MCF 10A (cell line): ENCODE data around the gene EXOC4. TPM values are rescaled to one million over a fixed set of nuclear protein-coding genes. Genes with fewer than 3 reads are reported as not detected.

Source experiments
- BruUV-seq: library from RNA; stranded (reverse); fragments of 400-500 nt; replicated peaks from 2 replicates; lab custom pipeline; 2021; lab: Mats Ljungman, UMichigan
- CTCF ChIA-PET: fragments of 300-600 bp; sonication (Branson Sonifier 250); formaldehyde crosslinking; extraction: SDS; loops from one replicate; lab custom pipeline; 2021; ENCODE audit warnings: antibody characterized with exemption, inconsistent platforms; lab: Yijun Ruan, JAX
- POLR2A ChIA-PET: fragments of 300-600, 350-650 bp; sonication (Branson Sonifier 250); formaldehyde crosslinking; extraction: SDS; loops from one replicate; lab custom pipeline; 2020; ENCODE audit warnings: antibody characterized with exemption, inconsistent platforms; lab: Yijun Ruan, JAX
- DNase-seq: peaks from one replicate; pipeline ENCODE4 v3.0.0-alpha.2; 2018; ENCODE audit not compliant: unreplicated experiment
- H3K27ac Mint-ChIP-seq: one replicate; pipeline ENCODE4 v1.8.0; 2022; ENCODE audit warnings: mild to moderate bottlenecking, low read depth, mixed read lengths; ENCODE audit not compliant: unreplicated experiment
- H3K27me3 Mint-ChIP-seq: one replicate; pipeline ENCODE4 v1.8.0; 2022; ENCODE audit warnings: mixed read lengths; ENCODE audit not compliant: insufficient read depth, unreplicated experiment
- H3K36me3 Mint-ChIP-seq: one replicate; pipeline ENCODE4 v1.8.0; 2022; ENCODE audit warnings: mild to moderate bottlenecking, moderate library complexity, mixed read lengths; ENCODE audit not compliant: insufficient read depth, unreplicated experiment
- H3K4me1 Mint-ChIP-seq: one replicate; pipeline ENCODE4 v1.8.0; 2022; ENCODE audit warnings: mixed read lengths; ENCODE audit not compliant: insufficient read depth, unreplicated experiment
- H3K4me3 Mint-ChIP-seq: one replicate; pipeline ENCODE4 v1.8.0; 2022; ENCODE audit warnings: mild to moderate bottlenecking, moderate library complexity, mixed read lengths; ENCODE audit not compliant: unreplicated experiment
- H3K9me3 Mint-ChIP-seq: one replicate; pipeline ENCODE4 v1.8.0; 2022; ENCODE audit warnings: mixed read lengths; ENCODE audit not compliant: unreplicated experiment
- intact Hi-C: fragments of 100-400 bp; cut with micrococcal nuclease; formaldehyde crosslinking; loops from 2 replicates; pipeline ENCODE4 v1.14.1; 2022
- total RNA-seq: library from RNA; stranded (reverse); gene quantifications from 2 replicates; pipeline ENCODE4 v1.2.3, GENCODE V29; 2022
- TF ChIP-seq, protein P1 (sequence below): fragments of 200-600 bp; IDR thresholded peaks from one replicate; pipeline ENCODE4 v1.8.0; 2022; ENCODE audit warnings: antibody characterized with exemption, mild to moderate bottlenecking; ENCODE audit not compliant: unreplicated experiment

The EXOC4 gene
- total RNA-seq, 1 experiment from 2014 or later = 105 TPM

DNA sequence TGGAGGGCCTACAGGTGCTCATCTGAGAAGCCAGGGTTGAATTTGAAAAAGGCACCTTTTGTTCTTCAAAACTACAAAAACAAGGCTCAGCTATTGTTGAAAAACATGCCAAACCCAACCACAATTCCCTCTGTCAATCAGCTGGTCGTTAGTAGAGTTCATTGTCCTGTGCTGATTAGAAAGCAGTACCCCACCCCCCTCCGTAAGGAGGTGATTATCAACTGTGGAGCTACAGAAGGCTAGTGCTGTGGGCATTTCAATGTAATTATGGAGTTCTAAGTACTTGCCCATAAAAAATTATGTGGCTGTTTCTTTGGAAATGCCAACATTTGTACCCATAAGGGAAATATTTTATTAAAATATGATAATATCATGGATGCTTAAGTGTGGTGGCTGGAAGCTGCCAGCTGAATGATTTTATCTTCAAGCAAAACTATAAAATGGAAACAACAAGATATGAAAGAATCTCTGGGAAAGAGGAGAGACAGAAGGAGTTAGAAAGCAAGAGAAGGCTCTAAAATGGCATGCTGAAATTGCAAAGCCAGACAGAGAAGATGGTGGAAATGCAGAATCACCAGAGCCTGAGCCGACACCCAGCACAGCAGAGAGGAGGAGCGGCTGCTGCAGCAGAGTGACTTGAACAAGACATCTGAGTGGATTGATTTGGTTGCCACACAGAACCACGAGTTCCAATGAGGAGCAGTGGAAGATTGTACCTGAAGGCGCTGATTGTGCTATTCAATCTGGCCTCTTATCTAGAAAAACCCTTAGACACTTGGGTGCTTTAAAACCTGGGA is 694.8 kb downstream of the EXOC4 start:
- H3K27me3 Mint-ChIP-seq = no peaks in the 10 kb centered on the region
- H3K4me1 Mint-ChIP-seq = no peaks in the 10 kb centered on the region
- H3K9me3 Mint-ChIP-seq = no peaks in the 10 kb centered on the region
- H3K4me3 Mint-ChIP-seq = no peak overlapping the region
- H3K36me3 Mint-ChIP-seq = no peaks in the 10 kb centered on the region
- no TSS peak for BruUV-seq
- DNase-seq = no peak
- CTCF ChIA-PET = interaction anchor here (0.5 kb wide), 1 partner anchor 30 kb away, joined by 3 read pairs; no protein-coding TSS in a partner anchor
- no peak overlapping the region for H3K27ac Mint-ChIP-seq
- TF ChIP-seq, protein P1, sequence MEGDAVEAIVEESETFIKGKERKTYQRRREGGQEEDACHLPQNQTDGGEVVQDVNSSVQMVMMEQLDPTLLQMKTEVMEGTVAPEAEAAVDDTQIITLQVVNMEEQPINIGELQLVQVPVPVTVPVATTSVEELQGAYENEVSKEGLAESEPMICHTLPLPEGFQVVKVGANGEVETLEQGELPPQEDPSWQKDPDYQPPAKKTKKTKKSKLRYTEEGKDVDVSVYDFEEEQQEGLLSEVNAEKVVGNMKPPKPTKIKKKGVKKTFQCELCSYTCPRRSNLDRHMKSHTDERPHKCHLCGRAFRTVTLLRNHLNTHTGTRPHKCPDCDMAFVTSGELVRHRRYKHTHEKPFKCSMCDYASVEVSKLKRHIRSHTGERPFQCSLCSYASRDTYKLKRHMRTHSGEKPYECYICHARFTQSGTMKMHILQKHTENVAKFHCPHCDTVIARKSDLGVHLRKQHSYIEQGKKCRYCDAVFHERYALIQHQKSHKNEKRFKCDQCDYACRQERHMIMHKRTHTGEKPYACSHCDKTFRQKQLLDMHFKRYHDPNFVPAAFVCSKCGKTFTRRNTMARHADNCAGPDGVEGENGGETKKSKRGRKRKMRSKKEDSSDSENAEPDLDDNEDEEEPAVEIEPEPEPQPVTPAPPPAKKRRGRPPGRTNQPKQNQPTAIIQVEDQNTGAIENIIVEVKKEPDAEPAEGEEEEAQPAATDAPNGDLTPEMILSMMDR = no peak
- intact Hi-C loops = no loop called here
- POLR2A ChIA-PET = interaction anchor here (0.6 kb wide), 1 partner anchor 16 kb away, joined by 3 read pairs; no protein-coding TSS in a partner anchor

DNA sequence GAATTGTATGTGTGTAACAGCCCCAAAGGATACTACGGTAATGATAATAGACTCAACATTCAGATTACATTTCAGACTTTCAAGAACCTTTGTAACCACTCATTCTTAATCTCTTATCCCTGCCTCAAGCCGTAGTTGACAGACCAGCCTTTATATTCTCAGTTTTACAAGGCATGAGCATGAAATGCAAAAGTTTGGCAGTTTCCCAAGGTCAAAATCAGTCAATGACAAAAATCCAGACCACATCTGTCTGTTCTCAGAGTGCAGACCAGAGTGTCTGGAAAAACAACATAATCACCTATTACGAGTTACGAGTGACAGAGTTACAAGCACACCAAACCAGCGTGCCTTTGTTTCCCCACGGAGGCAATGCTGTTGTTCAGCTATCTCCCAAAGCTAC is 695.7 kb downstream of the EXOC4 start:
- H3K27me3 Mint-ChIP-seq = no peaks in the 10 kb centered on the region
- POLR2A ChIA-PET = no interaction called here
- intact Hi-C loops = no loop called here
- CTCF ChIA-PET = no interaction called here
- no TSS peak for BruUV-seq
- no peaks in the 10 kb centered on the region for H3K36me3 Mint-ChIP-seq
- no peak overlapping the region for H3K4me3 Mint-ChIP-seq
- no peaks in the 10 kb centered on the region for H3K9me3 Mint-ChIP-seq
- TF ChIP-seq, protein P1 = no peak
- H3K27ac Mint-ChIP-seq = no peak overlapping the region
- no peaks in the 10 kb centered on the region for H3K4me1 Mint-ChIP-seq
- DNase-seq = no peak

DNA sequence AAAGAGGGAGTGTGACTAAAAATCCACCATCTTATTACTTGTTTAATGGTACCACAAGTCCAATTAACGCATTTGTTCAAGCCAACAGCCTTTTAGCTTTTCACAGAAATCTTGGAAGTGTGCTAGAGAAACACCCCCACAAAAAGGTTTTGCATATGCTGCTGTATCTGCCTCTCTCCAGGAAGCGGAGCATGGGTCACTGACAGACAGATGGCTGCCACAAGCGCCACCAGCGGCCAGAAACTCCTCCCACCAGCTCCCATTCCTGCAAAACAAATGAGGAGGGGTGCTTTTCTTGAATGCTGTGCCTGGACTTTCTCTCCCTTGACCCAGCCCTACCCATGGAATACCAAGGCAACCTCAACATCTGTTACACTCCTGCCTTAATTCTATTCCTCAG is 698.0 kb downstream of the EXOC4 start:
- ChIA-PET POLR2A (interaction anchor here (0.6 kb wide), 1 partner anchor 1602 kb away, joined by 3 read pairs; no protein-coding TSS in a partner anchor), CTCF (no interaction called here)
- no peak overlapping the region for H3K4me3 Mint-ChIP-seq
- no peaks in the 10 kb centered on the region for H3K27me3 Mint-ChIP-seq
- no peaks in the 10 kb centered on the region for H3K4me1 Mint-ChIP-seq
- no peaks in the 10 kb centered on the region for H3K36me3 Mint-ChIP-seq
- no peak overlapping the region for H3K27ac Mint-ChIP-seq
- intact Hi-C loops = no loop called here
- DNase-seq = no peak
- H3K9me3 Mint-ChIP-seq = no peaks in the 10 kb centered on the region
- BruUV-seq = no TSS peak
- TF ChIP-seq, protein P1 = no peak

DNA sequence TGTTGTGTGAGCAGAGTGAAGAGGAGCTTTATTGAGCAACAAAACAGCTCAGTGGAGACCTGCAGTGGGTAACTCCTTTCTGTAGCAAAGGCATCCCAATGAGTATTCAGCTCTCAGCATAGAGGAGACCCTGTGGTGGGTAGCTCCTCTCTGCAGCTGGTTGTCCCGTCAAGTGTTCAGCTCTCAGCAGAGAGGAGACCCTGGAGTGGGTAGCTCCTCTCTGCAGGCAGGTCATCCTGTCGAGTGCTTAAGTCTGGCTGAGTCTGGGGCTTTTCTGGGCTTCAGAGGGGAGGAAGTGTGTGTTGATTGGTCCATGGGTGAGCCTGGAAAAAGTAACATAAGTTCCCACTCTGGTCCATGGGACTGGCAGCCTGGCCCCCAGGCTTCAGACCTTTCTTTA is 702.3 kb downstream of the EXOC4 start:
- ChIA-PET POLR2A (no interaction called here), CTCF (no interaction called here)
- Mint-ChIP-seq H3K4me1 (no peaks in the 10 kb centered on the region), H3K4me3 (no peak overlapping the region), H3K36me3 (no peaks in the 10 kb centered on the region), H3K27ac (no peak overlapping the region), H3K9me3 (no peaks in the 10 kb centered on the region), H3K27me3 (no peaks in the 10 kb centered on the region)
- TF ChIP-seq, protein P1 = no peak
- BruUV-seq = no TSS peak
- no peak for DNase-seq
- intact Hi-C loops = no loop called here
